Common myeloid progenitor, CD34-positive (primary cell): ENCODE measurements around the gene SBF2.
A peak's percentile ranks its signal among the peaks of the same experiment; 100 is the strongest.
"Not testable (repeated sequence)": the region's sequence is repeated elsewhere in the genome, so short reads cannot be mapped to it uniquely, and the experiment has no call there.

ENCODE experiments used
- CTCF ChIA-PET: fragments of 350-600 bp; sonication (Branson Sonifier 250); formaldehyde crosslinking; loops from one replicate; lab custom pipeline; 2021; ENCODE audit warnings: antibody characterized with exemption; lab: Charles Lee
- POLR2A ChIA-PET: fragments of 350-600 bp; sonication (Branson Sonifier 250); formaldehyde crosslinking; loops from one replicate; lab custom pipeline; 2021; ENCODE audit warnings: antibody characterized with exemption; lab: Charles Lee
- DNase-seq, 3 donors: peaks; one replicate each; pipeline versions ENCODE4 v3.0.0 to v3.0.0-alpha.2; 2013
- H3K27ac ChIP-seq, 2 experiments: 1 replicate in 1 of 2; 2 replicates in 1 of 2; pipeline ENCODE4 v1.7.0; 2013; ENCODE audit warnings: inconsistent platforms in 2 of 2, low read length in 2 of 2, mild to moderate bottlenecking in 2 of 2, low read depth in 1 of 2, moderate library complexity in 1 of 2; ENCODE audit not compliant: severe bottlenecking in 2 of 2, insufficient read depth in 1 of 2, poor library complexity in 1 of 2
- H3K27me3 ChIP-seq, 5 experiments: replicated peaks in 2 of 5; 1 replicate in 3 of 5; 2 replicates in 2 of 5; pipeline versions ENCODE4 v1.6.1 to v1.7.0; 2013; ENCODE audit warnings: low read length in 4 of 5, mild to moderate bottlenecking in 2 of 5, moderate library complexity in 2 of 5, inconsistent platforms in 1 of 5; ENCODE audit not compliant: insufficient read depth in 5 of 5, control insufficient read depth in 4 of 5
- H3K36me3 ChIP-seq, 4 experiments: 1 replicate in 2 of 4; 2 replicates in 2 of 4; pipeline versions ENCODE4 v1.6.1 to v1.7.0; 2013; ENCODE audit warnings: low read length in 3 of 4, control low read depth in 1 of 4, mild to moderate bottlenecking in 1 of 4; ENCODE audit not compliant: control insufficient read depth in 4 of 4, insufficient read depth in 4 of 4
- H3K4me1 ChIP-seq, 4 experiments: 1 replicate in 3 of 4; 2 replicates in 1 of 4; pipeline versions ENCODE4 v1.6.1 to v1.7.1; 2013; ENCODE audit warnings: low read length in 3 of 4, mild to moderate bottlenecking in 3 of 4, control low read depth in 1 of 4, inconsistent platforms in 1 of 4, moderate library complexity in 1 of 4; ENCODE audit not compliant: control insufficient read depth in 4 of 4, insufficient read depth in 4 of 4; ENCODE audit errors: control extremely low read depth in 1 of 4
- H3K4me3 ChIP-seq, 7 experiments: 1 replicate in 4 of 7; 2 replicates in 3 of 7; pipeline versions ENCODE4 v1.5.1 to v1.7.0; 2013; ENCODE audit warnings: mild to moderate bottlenecking in 7 of 7, low read length in 6 of 7, moderate library complexity in 6 of 7, inconsistent platforms in 2 of 7, low read depth in 2 of 7, control low read depth in 1 of 7; ENCODE audit not compliant: insufficient read depth in 4 of 7, control insufficient read depth in 1 of 7; ENCODE audit errors: extremely low read depth in 1 of 7
- H3K9me3 ChIP-seq, 5 experiments: 1 replicate in 4 of 5; 2 replicates in 1 of 5; pipeline versions ENCODE4 v1.6.1 to v1.7.1; 2013; ENCODE audit warnings: low read length in 4 of 5, mild to moderate bottlenecking in 2 of 5, inconsistent platforms in 1 of 5, low read depth in 1 of 5, moderate library complexity in 1 of 5; ENCODE audit not compliant: control insufficient read depth in 4 of 5, insufficient read depth in 2 of 5; ENCODE audit errors: control extremely low read depth in 1 of 5
- WGBS: methylation state at CpG from one replicate; pipeline ENCODE4 v1.1.5; 2013; ENCODE audit not compliant: insufficient coverage; 5-methylcytosine and 5-hydroxymethylcytosine counted together

The SBF2 gene

GRCh38 chr11:10091314-10092045, 202.5 kb downstream of the SBF2 start:
- DNase-seq: peak in 2 of 3 donors; percentile 27 to 50
- Histone ChIP-seq H3K9me3 (no peaks in the 10 kb centered on the region), H3K4me3 (peak overlapping the region in 1 of 7 experiments; percentile 21), H3K36me3 (no peaks in the 10 kb centered on the region), H3K4me1 (peaks cover 2 to 8% (median 5%) of the 10 kb centered on the region in 4 experiments), H3K27me3 (no peaks in the 10 kb centered on the region), H3K27ac (no peak overlapping the region)
- CTCF ChIA-PET: no interaction called here
- POLR2A ChIA-PET: no interaction called here
- 0% methylated on average over 2 of the region's 3 CpGs for WGBS

GRCh38 chr11:10087923-10088225, 206.1 kb downstream of the SBF2 start:
- CTCF ChIA-PET: interaction anchor here (0.6 kb wide), 1 partner anchor 141 kb away, joined by 3 read pairs; no protein-coding TSS in a partner anchor

GRCh38 chr11:10087186-10087922, 206.7 kb downstream of the SBF2 start:
- Histone ChIP-seq H3K9me3 (peaks cover 0 to 22% (median 4%) of the 10 kb centered on the region in 5 experiments), H3K27ac (no peak overlapping the region), H3K36me3 (peaks cover 0 to 5% (median 0%) of the 10 kb centered on the region in 4 experiments), H3K27me3 (no peaks in the 10 kb centered on the region), H3K4me1 (peaks cover 2 to 8% (median 5%) of the 10 kb centered on the region in 4 experiments), H3K4me3 (no peak overlapping the region)
- WGBS: 88% methylated on average over 1 of the region's 1 CpG
- POLR2A ChIA-PET: no interaction called here
- CTCF ChIA-PET: interaction anchor here (0.6 kb wide), 1 partner anchor 141 kb away, joined by 3 read pairs; no protein-coding TSS in a partner anchor
- no peak for DNase-seq

More at GRCh38 chr11:10087923-10088225, 206.1 kb downstream of the SBF2 start:
- whole genome bisulfite sequencing: 84% methylated on average over 4 of the region's 4 CpGs
- H3K27ac ChIP-seq, POLR2A ChIA-PET, H3K36me3 ChIP-seq, H3K27me3 ChIP-seq, H3K4me1 ChIP-seq, DNase-seq, H3K4me3 ChIP-seq: not testable (repeated sequence)
- peaks cover 0 to 17% (median 4%) of the 10 kb centered on the region in 5 experiments for H3K9me3 ChIP-seq

- Histone ChIP-seq H3K27me3 (no peaks in the 10 kb centered on the region), H3K27ac (no peak overlapping the region), H3K4me3 (no peak overlapping the region), H3K36me3 (peaks cover 0 to 7% (median 0%) of the 10 kb centered on the region in 4 experiments), H3K9me3 (peaks cover 5 to 60% (median 12%) of the 10 kb centered on the region in 5 experiments), H3K4me1 (no peaks in the 10 kb centered on the region)
- POLR2A ChIA-PET: no interaction called here
- WGBS: no CpG with 5 or more reads among the region's 4 CpGs
- DNase-seq: peak; percentile 18 to 58 (median 48)
- CTCF ChIA-PET: no interaction called here
Measured at GRCh38 chr11:10080138-10080537, 213.9 kb downstream of the SBF2 start.

- no peaks in the 10 kb centered on the region for H3K27me3 ChIP-seq
- H3K27ac ChIP-seq: no peak overlapping the region
- DNase-seq: peak in 2 of 3 donors; percentile 6 to 19
- H3K36me3 ChIP-seq: peaks cover 0 to 2% (median 0%) of the 10 kb centered on the region in 4 experiments
- ChIA-PET POLR2A (no interaction called here), CTCF (interaction anchor here (0.6 to 1.7 kb wide), 7 partner anchors 14 to 1307 kb away, joined by 3 to 5 read pairs (median 3); no protein-coding TSS in a partner anchor)
- H3K9me3 ChIP-seq: peaks cover 3 to 32% (median 8%) of the 10 kb centered on the region in 5 experiments
- no peaks in the 10 kb centered on the region for H3K4me1 ChIP-seq
- WGBS: 80% methylated on average over 6 of the region's 6 CpGs
- no peak overlapping the region for H3K4me3 ChIP-seq
Measured at GRCh38 chr11:10076458-10077141, 217.4 kb downstream of the SBF2 start.

GRCh38 chr11:10075141-10075540, 218.9 kb downstream of the SBF2 start:
- H3K4me1 ChIP-seq: no peaks in the 10 kb centered on the region
- H3K27ac ChIP-seq: no peak overlapping the region
- H3K27me3 ChIP-seq: no peaks in the 10 kb centered on the region
- no peaks in the 10 kb centered on the region for H3K36me3 ChIP-seq
- H3K4me3 ChIP-seq: no peak overlapping the region
- 100% methylated on average over 2 of the region's 2 CpGs for WGBS
- H3K9me3 ChIP-seq: peaks cover 3 to 25% (median 8%) of the 10 kb centered on the region in 5 experiments
- POLR2A ChIA-PET: no interaction called here
- CTCF ChIA-PET: no interaction called here
- no peak for DNase-seq
